ENCODE data around the gene PIP5K1C. TPM values are rescaled to one million over a fixed set of nuclear protein-coding genes. Genes with fewer than 3 reads are reported as not detected.

The PIP5K1C gene
- total and polyA plus RNA-seq, 9 of the 15 experiments (the other 6 are each of a cell fraction or from before 2014, with no cell fraction given), result 0.38 to 22.1 (median 4.1) TPM

DNA sequence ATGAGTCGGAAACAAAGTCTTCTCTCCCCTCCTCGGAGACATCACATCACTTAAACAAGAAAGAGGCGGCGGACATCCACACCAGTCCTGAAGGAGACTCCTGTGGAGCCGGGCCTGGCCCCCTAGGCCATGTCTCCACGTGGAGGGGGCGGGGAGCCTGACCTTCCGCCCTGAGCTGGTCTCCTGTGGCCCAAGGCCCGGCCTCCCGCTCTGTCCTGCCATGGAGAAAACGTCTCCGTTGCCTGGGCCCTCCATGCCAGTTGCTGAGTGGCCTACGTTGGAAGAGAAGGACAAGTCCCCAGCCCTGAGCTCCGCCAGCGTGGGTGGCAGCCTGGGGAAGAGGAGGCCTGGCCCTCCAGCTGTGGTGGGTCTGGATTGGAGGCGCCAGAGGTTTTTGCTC is 68.2 kb downstream of the PIP5K1C start:
- Histone ChIP-seq H3K4me2 (ENCODE audit: insufficient read depth, low read length) (no peak overlapping the region), H3K27ac (ENCODE audit: extremely low read depth, low read depth, low read length) (no peak overlapping the region), H3K9me3 (replicated peaks; ENCODE audit: control insufficient read depth, insufficient read depth, low read depth, low read length) (no peaks in the 10 kb centered on the region), H3K79me2 (ENCODE audit: control insufficient read depth, insufficient read depth, low read length) (no peaks in the 10 kb centered on the region), H3K4me3 (no peak overlapping the region), H3K4me1 (replicated peaks in 1 of 2; ENCODE audit: control insufficient read depth in 2 of 2, insufficient read depth in 2 of 2, low read length in 2 of 2) (peaks cover 0 to 51% of the 10 kb centered on the region in 2 experiments; a peak in 2 of 5 replicates), H3K36me3 (ENCODE audit: control insufficient read depth, insufficient read depth, low read length) (peaks cover 25% of the 10 kb centered on the region; the same call in 1 of the 3 replicates), H3K9ac (ENCODE audit: insufficient read depth in 1 of 2, low read depth in 2 of 2, low read length in 2 of 2) (peak overlapping the region in 1 of 2 experiments; percentile 17; a peak in 1 of 4 replicates), H2AFZ (ENCODE audit: low read depth, low read length) (no peak overlapping the region), H4K20me1 (replicated peaks; ENCODE audit: control insufficient read depth, insufficient read depth, low read length) (no peaks in the 10 kb centered on the region), H3K9me1 (ENCODE audit: control insufficient read depth, insufficient read depth, low read length) (no peaks in the 10 kb centered on the region), H3K27me3 (ENCODE audit: control insufficient read depth in 2 of 2, insufficient read depth in 2 of 2, low read length in 2 of 2) (no peaks in the 10 kb centered on the region)
- BruUV-seq (replicated peaks), result no TSS peak
- ChIA-PET POLR2A (interaction anchor here (1.0 kb wide), 1 partner anchor 11 kb away, joined by 3 read pairs; no protein-coding TSS in a partner anchor), CTCF (ENCODE audit: low intra/inter-chr PET ratio) (no interaction called here)
- in situ Hi-C loops (cut with MboI) (no loop called here), intact Hi-C loops (cut with micrococcal nuclease) (no loop called here)
- WGBS (ENCODE audit: insufficient coverage, low coverage, missing lambda C conversion rate), result 81% methylated on average over 15 of the region's 16 CpGs
- ATAC-seq (no peak), DNase-seq (ENCODE audit: extremely low read depth in 1 of 4, low spot score in 3 of 4) (no peak), FAIRE-seq (no peak)
- TF ChIP-seq, protein P1, sequence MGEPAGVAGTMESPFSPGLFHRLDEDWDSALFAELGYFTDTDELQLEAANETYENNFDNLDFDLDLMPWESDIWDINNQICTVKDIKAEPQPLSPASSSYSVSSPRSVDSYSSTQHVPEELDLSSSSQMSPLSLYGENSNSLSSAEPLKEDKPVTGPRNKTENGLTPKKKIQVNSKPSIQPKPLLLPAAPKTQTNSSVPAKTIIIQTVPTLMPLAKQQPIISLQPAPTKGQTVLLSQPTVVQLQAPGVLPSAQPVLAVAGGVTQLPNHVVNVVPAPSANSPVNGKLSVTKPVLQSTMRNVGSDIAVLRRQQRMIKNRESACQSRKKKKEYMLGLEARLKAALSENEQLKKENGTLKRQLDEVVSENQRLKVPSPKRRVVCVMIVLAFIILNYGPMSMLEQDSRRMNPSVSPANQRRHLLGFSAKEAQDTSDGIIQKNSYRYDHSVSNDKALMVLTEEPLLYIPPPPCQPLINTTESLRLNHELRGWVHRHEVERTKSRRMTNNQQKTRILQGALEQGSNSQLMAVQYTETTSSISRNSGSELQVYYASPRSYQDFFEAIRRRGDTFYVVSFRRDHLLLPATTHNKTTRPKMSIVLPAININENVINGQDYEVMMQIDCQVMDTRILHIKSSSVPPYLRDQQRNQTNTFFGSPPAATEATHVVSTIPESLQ (CRISPR knock-in tag; IDR thresholded peaks at IDR 0.05), result no peak
- TF ChIP-seq, protein P2, sequence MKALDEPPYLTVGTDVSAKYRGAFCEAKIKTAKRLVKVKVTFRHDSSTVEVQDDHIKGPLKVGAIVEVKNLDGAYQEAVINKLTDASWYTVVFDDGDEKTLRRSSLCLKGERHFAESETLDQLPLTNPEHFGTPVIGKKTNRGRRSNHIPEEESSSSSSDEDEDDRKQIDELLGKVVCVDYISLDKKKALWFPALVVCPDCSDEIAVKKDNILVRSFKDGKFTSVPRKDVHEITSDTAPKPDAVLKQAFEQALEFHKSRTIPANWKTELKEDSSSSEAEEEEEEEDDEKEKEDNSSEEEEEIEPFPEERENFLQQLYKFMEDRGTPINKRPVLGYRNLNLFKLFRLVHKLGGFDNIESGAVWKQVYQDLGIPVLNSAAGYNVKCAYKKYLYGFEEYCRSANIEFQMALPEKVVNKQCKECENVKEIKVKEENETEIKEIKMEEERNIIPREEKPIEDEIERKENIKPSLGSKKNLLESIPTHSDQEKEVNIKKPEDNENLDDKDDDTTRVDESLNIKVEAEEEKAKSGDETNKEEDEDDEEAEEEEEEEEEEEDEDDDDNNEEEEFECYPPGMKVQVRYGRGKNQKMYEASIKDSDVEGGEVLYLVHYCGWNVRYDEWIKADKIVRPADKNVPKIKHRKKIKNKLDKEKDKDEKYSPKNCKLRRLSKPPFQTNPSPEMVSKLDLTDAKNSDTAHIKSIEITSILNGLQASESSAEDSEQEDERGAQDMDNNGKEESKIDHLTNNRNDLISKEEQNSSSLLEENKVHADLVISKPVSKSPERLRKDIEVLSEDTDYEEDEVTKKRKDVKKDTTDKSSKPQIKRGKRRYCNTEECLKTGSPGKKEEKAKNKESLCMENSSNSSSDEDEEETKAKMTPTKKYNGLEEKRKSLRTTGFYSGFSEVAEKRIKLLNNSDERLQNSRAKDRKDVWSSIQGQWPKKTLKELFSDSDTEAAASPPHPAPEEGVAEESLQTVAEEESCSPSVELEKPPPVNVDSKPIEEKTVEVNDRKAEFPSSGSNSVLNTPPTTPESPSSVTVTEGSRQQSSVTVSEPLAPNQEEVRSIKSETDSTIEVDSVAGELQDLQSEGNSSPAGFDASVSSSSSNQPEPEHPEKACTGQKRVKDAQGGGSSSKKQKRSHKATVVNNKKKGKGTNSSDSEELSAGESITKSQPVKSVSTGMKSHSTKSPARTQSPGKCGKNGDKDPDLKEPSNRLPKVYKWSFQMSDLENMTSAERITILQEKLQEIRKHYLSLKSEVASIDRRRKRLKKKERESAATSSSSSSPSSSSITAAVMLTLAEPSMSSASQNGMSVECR (CRISPR knock-in tag; IDR thresholded peaks at IDR 0.05), result no peak
- TF ChIP-seq GABPB1 (CRISPR knock-in tag; IDR thresholded peaks at IDR 0.05) (no peak), ZFP1 (CRISPR knock-in tag; IDR thresholded peaks at IDR 0.05) (no peak)
